IMR-90 (cell line): ENCODE data around the gene ZNF580. TPM values are rescaled to one million over a fixed set of nuclear protein-coding genes. Genes with fewer than 3 reads are reported as not detected.

Experiments used
- ATAC-seq: fragments of 200-7000 bp; cut with Tn5 transposase; 2 replicates; pipeline ENCODE4 v1.9.1; 2020; ENCODE audit warnings: low read depth, mild to moderate bottlenecking, moderate library complexity
- BruUV-seq: library from RNA; stranded (reverse); fragments of 400-500 nt; replicated peaks from 2 replicates; lab custom pipeline; 2021; lab: Mats Ljungman, UMichigan
- CTCF ChIA-PET: fragments of 300-600 bp; formaldehyde crosslinking; extraction: SDS; loops from one replicate; lab custom pipeline; 2021; ENCODE audit warnings: antibody characterized with exemption; lab: Yijun Ruan, JAX
- POLR2A ChIA-PET: fragments of 300-600 bp; sonication (Branson Sonifier 250); formaldehyde crosslinking; loops from one replicate; lab custom pipeline; 2022; ENCODE audit warnings: antibody characterized with exemption; ENCODE audit not compliant: unreplicated experiment; lab: Charles Lee
- DNase-seq: peaks from one replicate; pipeline ENCODE4 v3.0.0; 2013
- H2AFZ ChIP-seq: replicated peaks from 2 replicates; pipeline ENCODE3; 2013; ENCODE audit warnings: low read length, mild to moderate bottlenecking; ENCODE audit not compliant: poor library complexity
- H2AK5ac ChIP-seq: 2 replicates; pipeline ENCODE4 v1.6.1; 2013; ENCODE audit warnings: low read depth, low read length, inconsistent platforms
- H2AK9ac ChIP-seq: replicated peaks from 2 replicates; pipeline ENCODE3; 2013; ENCODE audit warnings: mild to moderate bottlenecking, low read depth, low read length, moderate library complexity; ENCODE audit not compliant: poor library complexity
- H2BK120ac ChIP-seq: 2 replicates; pipeline ENCODE4 v1.6.1; 2013; ENCODE audit warnings: low read depth, low read length, inconsistent platforms
- H2BK15ac ChIP-seq: 3 replicates; pipeline ENCODE4 v1.6.1; 2013; ENCODE audit warnings: low read depth, low read length, inconsistent platforms
- H2BK20ac ChIP-seq: 2 replicates; pipeline ENCODE4 v1.6.1; 2013; ENCODE audit warnings: low read depth, mild to moderate bottlenecking, inconsistent platforms, low read length, moderate library complexity
- H2BK5ac ChIP-seq: 2 replicates; pipeline ENCODE4 v1.6.1; 2013; ENCODE audit warnings: mild to moderate bottlenecking, low read depth, low read length, inconsistent platforms; ENCODE audit not compliant: poor library complexity, severe bottlenecking
- H3K14ac ChIP-seq: replicated peaks from 2 replicates; pipeline ENCODE4 v1.6.1; 2013; ENCODE audit warnings: low read depth, low read length, inconsistent platforms
- H3K18ac ChIP-seq: 2 replicates; pipeline ENCODE4 v1.6.1; 2013; ENCODE audit warnings: low read depth, low read length, control low read depth
- H3K23ac ChIP-seq: 2 replicates; pipeline ENCODE4 v1.6.1; 2013; ENCODE audit warnings: low read depth, low read length, inconsistent platforms
- H3K27ac ChIP-seq: 2 replicates; pipeline ENCODE4 v1.5.1; 2013; ENCODE audit warnings: mild to moderate bottlenecking, control low read depth, low read length; ENCODE audit not compliant: insufficient read depth
- H3K27me3 ChIP-seq: 2 replicates; pipeline ENCODE4 v1.6.1; 2013; ENCODE audit warnings: low read length; ENCODE audit not compliant: control insufficient read depth, insufficient read depth
- H3K36me3 ChIP-seq: 2 replicates; pipeline ENCODE4 v1.6.1; 2013; ENCODE audit warnings: low read length, mixed read lengths; ENCODE audit not compliant: control insufficient read depth, insufficient read depth
- H3K4ac ChIP-seq: 2 replicates; pipeline ENCODE4 v1.6.1; 2013; ENCODE audit warnings: low read depth, low read length, inconsistent platforms
- H3K4me1 ChIP-seq: 2 replicates; pipeline ENCODE4 v1.6.1; 2013; ENCODE audit warnings: low read length, mixed read lengths; ENCODE audit not compliant: control insufficient read depth, insufficient read depth
- H3K4me2 ChIP-seq: 2 replicates; pipeline ENCODE4 v1.6.1; 2013; ENCODE audit warnings: low read depth, mild to moderate bottlenecking, control low read depth, low read length, moderate library complexity
- H3K4me3 ChIP-seq: 2 replicates; pipeline ENCODE4 v1.5.1; 2013; ENCODE audit warnings: low read depth, mild to moderate bottlenecking, control low read depth, low read length, moderate library complexity; ENCODE audit not compliant: insufficient read depth
- H3K56ac ChIP-seq: 2 replicates; pipeline ENCODE4 v1.6.1; 2013; ENCODE audit warnings: low read length, inconsistent platforms; ENCODE audit not compliant: insufficient read depth; ENCODE audit errors: extremely low read depth
- H3K79me1 ChIP-seq, 2 experiments: 2 replicates each; pipeline ENCODE4 v1.6.1; 2013; ENCODE audit warnings: low read length in 2 of 2, inconsistent platforms in 1 of 2, low read depth in 1 of 2
- H3K9ac ChIP-seq: 2 replicates; pipeline ENCODE4 v1.6.1; 2013; ENCODE audit warnings: low read depth, low read length, control low read depth
- H3K9me1 ChIP-seq: 2 replicates; pipeline ENCODE4 v1.6.1; 2013; ENCODE audit warnings: low read length, inconsistent platforms; ENCODE audit not compliant: insufficient read depth
- H3K9me3 ChIP-seq: 2 replicates; pipeline ENCODE4 v1.6.1; 2013; ENCODE audit warnings: low read length; ENCODE audit not compliant: control insufficient read depth, insufficient read depth
- H4K20me1 ChIP-seq: 2 replicates; pipeline ENCODE4 v1.6.1; 2013; ENCODE audit warnings: low read length, inconsistent platforms; ENCODE audit not compliant: insufficient read depth
- H4K5ac ChIP-seq: 2 replicates; pipeline ENCODE4 v1.6.1; 2013; ENCODE audit warnings: mild to moderate bottlenecking, low read depth, low read length, control low read depth
- H4K8ac ChIP-seq, 2 experiments: 2 replicates each; pipeline ENCODE4 v1.6.1; 2013; ENCODE audit warnings: low read depth in 2 of 2, low read length in 2 of 2, control low read depth in 1 of 2, inconsistent platforms in 1 of 2
- H4K91ac ChIP-seq: 2 replicates; pipeline ENCODE4 v1.6.1; 2013; ENCODE audit warnings: low read depth, low read length, inconsistent platforms; ENCODE audit not compliant: insufficient read depth
- BHLHE40 ChIP-seq: fragments of 150-350 bp; IDR thresholded peaks from 2 replicates; pipeline ENCODE4 v1.6.1; 2016; ENCODE audit warnings: mild to moderate bottlenecking, low read depth, low read length
- CEBPB ChIP-seq: IDR thresholded peaks from 2 replicates; pipeline ENCODE4 v1.6.1; 2012; ENCODE audit warnings: low read depth, low read length, improper control_type of control experiment
- CHD1 ChIP-seq: IDR thresholded peaks from 2 replicates; pipeline ENCODE4 v1.6.1; 2012; ENCODE audit warnings: low read depth, low read length, improper control_type of control experiment
- FOS ChIP-seq: fragments of 150-350 bp; IDR thresholded peaks from 2 replicates; pipeline ENCODE4 v1.6.1; 2016; ENCODE audit warnings: low read depth, low read length
- MAFK ChIP-seq: IDR thresholded peaks from 2 replicates; pipeline ENCODE4 v1.6.1; 2012; ENCODE audit warnings: low read depth, low read length, improper control_type of control experiment
- MAZ ChIP-seq: IDR thresholded peaks from 2 replicates; pipeline ENCODE4 v1.6.1; 2012; ENCODE audit warnings: low read depth, mild to moderate bottlenecking, low read length, improper control_type of control experiment, moderate library complexity, borderline replicate concordance
- MXI1 ChIP-seq: IDR thresholded peaks from 2 replicates; pipeline ENCODE4 v1.6.1; 2012; ENCODE audit warnings: low read depth, mild to moderate bottlenecking, low read length, moderate library complexity, borderline replicate concordance
- NFE2L2 ChIP-seq: fragments of 150-350 bp; IDR thresholded peaks from 2 replicates; pipeline ENCODE4 v1.6.1; 2016; ENCODE audit warnings: low read depth, mild to moderate bottlenecking, low read length
- POLR2A ChIP-seq: IDR thresholded peaks from 2 replicates; pipeline ENCODE4 v1.6.1; 2012; ENCODE audit warnings: mild to moderate bottlenecking, low read depth, low read length
- RAD21 ChIP-seq: IDR thresholded peaks from 2 replicates; pipeline ENCODE4 v1.6.1; 2012; ENCODE audit warnings: low read length, improper control_type of control experiment
- RCOR1 ChIP-seq: IDR thresholded peaks from 2 replicates; pipeline ENCODE4 v1.6.1; 2012; ENCODE audit warnings: mild to moderate bottlenecking, low read length, improper control_type of control experiment; ENCODE audit not compliant: insufficient replicate concordance
- RFX5 ChIP-seq: IDR thresholded peaks from 2 replicates; pipeline ENCODE4 v1.8.0; 2012; ENCODE audit warnings: low read depth, mild to moderate bottlenecking, low read length, moderate library complexity
- SMC3 ChIP-seq: fragments of 150-350 bp; IDR thresholded peaks from 2 replicates; pipeline ENCODE4 v1.6.1; 2016; ENCODE audit warnings: low read depth, mild to moderate bottlenecking, antibody characterized with exemption, low read length, moderate library complexity
- WGBS, 2 experiments: methylation state at CpG; one replicate each; pipeline versions ENCODE4 v1.1.5 to v1.1.7; 2013; ENCODE audit warnings: missing lambda C conversion rate in 2 of 2; ENCODE audit not compliant: insufficient read length in 1 of 2; ENCODE audit errors: extremely low coverage in 2 of 2; 5-methylcytosine and 5-hydroxymethylcytosine counted together
- dilution Hi-C: fragments of 300-500 bp; cut with HindIII; formaldehyde crosslinking; loops from one replicate; pipeline ENCODE4 v1.14.3; 2018; ENCODE audit warnings: low sequenced_read_pairs; ENCODE audit not compliant: unreplicated experiment
- in situ Hi-C: fragments of 300-500 bp; cut with MboI; formaldehyde crosslinking; loops from 3 replicates; pipeline ENCODE4 v1.14.3; 2019; ENCODE audit warnings: low sequenced_read_pairs, inconsistent platforms, mixed read lengths
- intact Hi-C: fragments of 100-400 bp; cut with micrococcal nuclease; formaldehyde crosslinking; loops from 2 replicates; pipeline ENCODE4 v1.10.0; 2022
- polyA plus RNA-seq, 3 experiments: library from polyadenylated mRNA; depleted of rRNA; stranded (reverse); fragments of >200 nt; gene quantifications; 2 replicates each; pipeline ENCODE4 v1.2.3, GENCODE V29; 2012; ENCODE audit warnings: low replicate concordance in 1 of 3
- total RNA-seq: library from RNA; depleted of rRNA; stranded (reverse); fragments of >200 nt; gene quantifications from 2 replicates; pipeline ENCODE4 v1.2.3, GENCODE V29; 2012
- TF ChIP-seq, protein P1 (sequence below): fragments of 150-350 bp; IDR thresholded peaks from 2 replicates; pipeline ENCODE4 v1.6.1; 2016; ENCODE audit warnings: low read depth, mild to moderate bottlenecking, low read length, moderate library complexity, borderline replicate concordance
- TF ChIP-seq, protein P2 (sequence below): conservative IDR thresholded peaks from 2 replicates; pipeline ENCODE4 v1.5.1; 2012; ENCODE audit warnings: mild to moderate bottlenecking, low read depth, low read length, improper control_type of control experiment

Gene ZNF580
- total and polyA plus RNA-seq, 2 of the 4 experiments (the other 2 are of a cell fraction), result 1.4 to 36.9 TPM

DNA sequence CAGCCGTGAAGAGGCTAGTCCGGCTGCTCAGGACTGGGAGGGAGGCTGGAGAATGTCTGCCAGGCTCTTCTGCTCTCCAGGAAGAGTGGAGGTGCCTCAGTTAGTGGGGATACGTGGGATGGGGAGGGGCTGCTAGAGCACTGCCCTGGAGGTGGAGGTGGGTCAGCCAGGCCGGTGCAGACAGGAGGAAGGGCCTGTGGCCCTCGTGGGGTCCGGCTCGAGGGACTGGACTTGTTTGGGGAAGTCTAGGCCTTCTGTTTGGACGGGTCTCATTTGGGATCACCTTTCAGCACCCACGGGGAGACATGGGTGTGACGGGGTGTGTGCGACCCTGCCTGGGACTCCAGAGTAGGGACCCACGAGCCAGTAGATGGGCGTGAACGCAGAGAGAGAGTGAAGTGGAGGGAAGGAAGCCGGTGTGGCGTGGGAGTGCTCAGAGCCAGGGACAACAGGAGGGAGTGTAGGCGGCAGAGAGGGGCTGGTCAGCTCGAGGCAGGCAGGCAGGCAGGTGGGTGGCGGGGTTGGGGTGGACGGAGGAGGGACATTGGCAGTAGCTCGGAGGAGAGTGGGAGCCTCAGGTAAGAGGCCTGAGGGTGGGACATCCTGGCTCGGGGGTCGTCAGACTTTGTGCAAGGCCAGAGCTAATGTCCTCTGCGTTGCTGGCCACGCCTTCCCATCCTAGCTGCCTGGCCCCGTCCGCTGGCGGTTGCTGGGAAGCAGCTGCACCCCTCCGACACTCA, 45.7 kb downstream of the ZNF580 start:
- H3K9me3 ChIP-seq, result no peaks in the 10 kb centered on the region
- H2BK5ac ChIP-seq, result no peak overlapping the region
- no peak overlapping the region for H2BK120ac ChIP-seq
- 97% methylated on average over 11 of the region's 29 CpGs; no CpG with 5 or more reads in 1 of the 2 experiments for WGBS, 2 experiments
- no peaks in the 10 kb centered on the region for H3K27me3 ChIP-seq
- no peak overlapping the region for H4K91ac ChIP-seq
- peaks cover 22 to 50% of the 10 kb centered on the region in 2 experiments for H3K79me1 ChIP-seq
- no TSS peak for BruUV-seq
- no peak overlapping the region for H3K18ac ChIP-seq
- no peak overlapping the region for H3K23ac ChIP-seq
- dilution Hi-C loops (no loop called here), in situ Hi-C loops (loop anchor here (25.0 kb wide), 1 partner anchor 451 kb away; the partner anchor contains the start of gene ZNF444), intact Hi-C loops (no loop called here)
- no peak overlapping the region for H2BK15ac ChIP-seq
- no peak overlapping the region for H2AK5ac ChIP-seq
- H3K4ac ChIP-seq, result no peak overlapping the region
- ChIA-PET POLR2A (no interaction called here), CTCF (no interaction called here)
- H4K5ac ChIP-seq, result no peak overlapping the region
- H2BK20ac ChIP-seq, result no peak overlapping the region
- H4K20me1 ChIP-seq, result peaks cover 62% of the 10 kb centered on the region
- no peak overlapping the region for H3K27ac ChIP-seq
- H2AK9ac ChIP-seq, result no peak overlapping the region
- no peak overlapping the region for H2AFZ ChIP-seq
- no peak overlapping the region for H3K56ac ChIP-seq
- DNase-seq, result no peak
- no peak overlapping the region for H3K14ac ChIP-seq
- peaks cover 66% of the 10 kb centered on the region for H3K36me3 ChIP-seq
- no peak overlapping the region for H3K4me3 ChIP-seq
- peaks cover 8% of the 10 kb centered on the region; the same call in 1 of the 2 replicates for H3K9me1 ChIP-seq
- H3K4me2 ChIP-seq, result no peak overlapping the region
- no peak overlapping the region for H3K9ac ChIP-seq
- H3K4me1 ChIP-seq, result no peaks in the 10 kb centered on the region
- no peak overlapping the region for H4K8ac ChIP-seq
- ATAC-seq, result no peak
- TF ChIP-seq RAD21 (no peak), FOS (no peak), BHLHE40 (no peak), MAZ (no peak), MAFK (no peak), RCOR1 (no peak), RFX5 (no peak), POLR2A (no peak), SMC3 (no peak), MXI1 (no peak), NFE2L2 (no peak), CEBPB (no peak), CHD1 (no peak)
- TF ChIP-seq, protein P1, sequence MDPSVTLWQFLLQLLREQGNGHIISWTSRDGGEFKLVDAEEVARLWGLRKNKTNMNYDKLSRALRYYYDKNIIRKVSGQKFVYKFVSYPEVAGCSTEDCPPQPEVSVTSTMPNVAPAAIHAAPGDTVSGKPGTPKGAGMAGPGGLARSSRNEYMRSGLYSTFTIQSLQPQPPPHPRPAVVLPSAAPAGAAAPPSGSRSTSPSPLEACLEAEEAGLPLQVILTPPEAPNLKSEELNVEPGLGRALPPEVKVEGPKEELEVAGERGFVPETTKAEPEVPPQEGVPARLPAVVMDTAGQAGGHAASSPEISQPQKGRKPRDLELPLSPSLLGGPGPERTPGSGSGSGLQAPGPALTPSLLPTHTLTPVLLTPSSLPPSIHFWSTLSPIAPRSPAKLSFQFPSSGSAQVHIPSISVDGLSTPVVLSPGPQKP, result no peak
- TF ChIP-seq, protein P2, sequence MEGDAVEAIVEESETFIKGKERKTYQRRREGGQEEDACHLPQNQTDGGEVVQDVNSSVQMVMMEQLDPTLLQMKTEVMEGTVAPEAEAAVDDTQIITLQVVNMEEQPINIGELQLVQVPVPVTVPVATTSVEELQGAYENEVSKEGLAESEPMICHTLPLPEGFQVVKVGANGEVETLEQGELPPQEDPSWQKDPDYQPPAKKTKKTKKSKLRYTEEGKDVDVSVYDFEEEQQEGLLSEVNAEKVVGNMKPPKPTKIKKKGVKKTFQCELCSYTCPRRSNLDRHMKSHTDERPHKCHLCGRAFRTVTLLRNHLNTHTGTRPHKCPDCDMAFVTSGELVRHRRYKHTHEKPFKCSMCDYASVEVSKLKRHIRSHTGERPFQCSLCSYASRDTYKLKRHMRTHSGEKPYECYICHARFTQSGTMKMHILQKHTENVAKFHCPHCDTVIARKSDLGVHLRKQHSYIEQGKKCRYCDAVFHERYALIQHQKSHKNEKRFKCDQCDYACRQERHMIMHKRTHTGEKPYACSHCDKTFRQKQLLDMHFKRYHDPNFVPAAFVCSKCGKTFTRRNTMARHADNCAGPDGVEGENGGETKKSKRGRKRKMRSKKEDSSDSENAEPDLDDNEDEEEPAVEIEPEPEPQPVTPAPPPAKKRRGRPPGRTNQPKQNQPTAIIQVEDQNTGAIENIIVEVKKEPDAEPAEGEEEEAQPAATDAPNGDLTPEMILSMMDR, result no peak
